ENCODE measurements around the gene AP2A1. TPM values are rescaled to one million over a fixed set of nuclear protein-coding genes. Genes with fewer than 3 reads are reported as not detected.

The AP2A1 gene
- total and polyA plus RNA-seq, 3 donors from 2014 or later, result 226 to 358 (median 301) TPM

DNA sequence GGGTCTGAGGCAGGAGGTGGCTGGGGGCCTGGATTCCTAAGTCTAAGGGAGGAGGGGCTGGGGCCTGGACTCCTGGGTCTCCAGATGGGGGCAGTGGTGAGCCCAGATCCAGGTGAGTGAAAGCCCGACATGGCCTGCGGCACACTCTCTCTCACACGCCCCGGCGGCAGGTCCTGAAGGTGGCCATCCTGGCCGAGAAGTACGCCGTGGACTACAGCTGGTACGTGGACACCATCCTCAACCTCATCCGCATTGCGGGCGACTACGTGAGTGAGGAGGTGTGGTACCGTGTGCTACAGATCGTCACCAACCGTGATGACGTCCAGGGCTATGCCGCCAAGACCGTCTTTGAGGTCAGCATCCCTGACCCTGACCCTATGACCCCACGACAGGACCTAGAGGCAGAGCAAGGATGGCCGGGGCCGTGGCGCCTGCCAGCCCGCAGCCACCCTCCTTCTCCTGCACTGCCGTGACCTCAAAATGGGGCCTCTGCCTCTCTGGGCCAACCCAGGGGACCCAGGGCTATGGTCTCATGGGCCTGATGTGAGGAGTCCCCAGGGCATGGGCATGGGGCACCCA lies 33.1 kb downstream of the AP2A1 start:
- DNase-seq, result no peak
- Histone ChIP-seq H3K9me3 (no peaks in the 10 kb centered on the region), H3K27me3 (no peaks in the 10 kb centered on the region), H3K36me3 (ENCODE audit: low read depth, missing control alignments) (no peaks in the 10 kb centered on the region), H3K27ac (no peak overlapping the region), H3K4me3 (no peak overlapping the region), H3K4me1 (peaks cover 18% of the 10 kb centered on the region)
- TF ChIP-seq CTCF (IDR thresholded peaks at IDR 0.05) (no peak), POLR2A (IDR thresholded peaks at IDR 0.05) (no peak)
- 93 to 95% methylated on average over 7 to 25 of the region's 25 CpGs for WGBS, 2 donors
- intact Hi-C loops (cut with DNase I; ENCODE audit: low total_unique reads), result no loop called here

- DNase-seq, result no peak
- H3K27me3 ChIP-seq, result no peaks in the 10 kb centered on the region
- H3K36me3 ChIP-seq (ENCODE audit: low read depth, missing control alignments), result no peaks in the 10 kb centered on the region
- TF ChIP-seq POLR2A (IDR thresholded peaks at IDR 0.05) (no peak), CTCF (IDR thresholded peaks at IDR 0.05) (no peak)
- no peak overlapping the region for H3K4me3 ChIP-seq
- peaks cover 18% of the 10 kb centered on the region for H3K4me1 ChIP-seq
- WGBS, 2 donors, result 92% methylated on average over 9 to 10 of the region's 10 CpGs
- H3K27ac ChIP-seq, result peak overlapping the region; percentile 75 to 77
- H3K9me3 ChIP-seq, result no peaks in the 10 kb centered on the region
- intact Hi-C loops (cut with DNase I; ENCODE audit: low total_unique reads), result no loop called here
These were observed 34.0 kb downstream of the AP2A1 start for GRCh38 chr19:49800771-49801170.

DNA sequence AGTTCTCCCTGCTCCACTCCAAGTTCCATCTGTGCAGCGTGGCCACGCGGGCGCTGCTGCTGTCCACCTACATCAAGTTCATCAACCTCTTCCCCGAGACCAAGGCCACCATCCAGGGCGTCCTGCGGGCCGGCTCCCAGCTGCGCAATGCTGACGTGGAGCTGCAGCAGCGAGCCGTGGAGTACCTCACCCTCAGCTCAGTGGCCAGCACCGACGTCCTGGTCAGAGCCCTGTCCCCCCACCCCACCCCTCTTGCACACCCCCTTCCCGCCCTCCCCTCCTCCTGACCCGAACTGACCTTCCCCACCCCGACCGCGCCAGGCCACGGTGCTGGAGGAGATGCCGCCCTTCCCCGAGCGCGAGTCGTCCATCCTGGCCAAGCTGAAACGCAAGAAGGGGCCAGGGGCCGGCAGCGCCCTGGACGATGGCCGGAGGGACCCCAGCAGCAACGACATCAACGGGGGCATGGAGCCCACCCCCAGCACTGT lies 34.6 kb downstream of the AP2A1 start:
- intact Hi-C loops (cut with DNase I; ENCODE audit: low total_unique reads), result no loop called here
- TF ChIP-seq POLR2A (IDR thresholded peaks at IDR 0.05) (no peak), CTCF (IDR thresholded peaks at IDR 0.05) (no peak)

DNA sequence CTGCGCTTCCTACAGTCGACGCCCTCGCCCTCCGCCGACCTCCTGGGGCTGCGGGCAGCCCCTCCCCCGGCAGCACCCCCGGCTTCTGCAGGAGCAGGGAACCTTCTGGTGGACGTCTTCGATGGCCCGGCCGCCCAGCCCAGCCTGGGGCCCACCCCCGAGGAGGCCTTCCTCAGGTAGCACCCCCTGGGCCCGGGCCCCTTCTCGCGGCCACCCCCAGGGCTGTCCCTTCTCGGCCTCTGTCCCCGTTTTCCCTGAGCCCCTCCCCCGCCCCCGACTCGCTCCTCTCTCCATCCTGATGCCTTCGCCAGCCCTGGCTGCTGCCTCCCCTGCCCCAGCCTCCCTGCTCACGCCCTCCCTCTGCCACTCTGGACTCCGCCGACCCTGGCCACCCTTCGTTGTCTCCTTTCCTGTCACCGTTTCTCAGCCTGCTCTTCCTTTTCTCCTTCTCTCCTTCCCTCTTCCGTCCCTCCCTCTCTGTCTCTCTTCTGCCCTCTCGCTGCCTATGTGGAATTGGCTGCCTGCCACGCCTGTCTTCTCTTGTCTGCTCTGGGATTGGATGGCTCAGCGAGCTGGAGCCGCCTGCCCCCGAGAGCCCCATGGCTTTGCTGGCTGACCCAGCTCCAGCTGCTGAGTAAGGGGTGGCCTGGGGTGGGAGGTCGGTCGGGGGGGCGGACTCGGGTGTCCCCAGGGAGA lies 35.3 kb downstream of the AP2A1 start:
- intact Hi-C loops (cut with DNase I; ENCODE audit: low total_unique reads), result no loop called here
- Histone ChIP-seq H3K27me3 (no peaks in the 10 kb centered on the region), H3K4me1 (peaks cover 18% of the 10 kb centered on the region), H3K9me3 (no peaks in the 10 kb centered on the region), H3K4me3 (peak overlapping the region; percentile 41 to 48), H3K36me3 (ENCODE audit: low read depth, missing control alignments) (no peaks in the 10 kb centered on the region), H3K27ac (peak overlapping the region; percentile 75 to 77)
- peak; percentile 97 for DNase-seq
- TF ChIP-seq POLR2A (IDR thresholded peaks at IDR 0.05) (no peak), CTCF (IDR thresholded peaks at IDR 0.05) (peak; percentile 22 to 42 (median 38))
- WGBS, 2 donors, result 19 to 21% methylated on average over 21 to 38 of the region's 38 CpGs

More for the DNA sequence above, 34.6 kb downstream of the AP2A1 start:
- Histone ChIP-seq H3K27ac (peak overlapping the region; percentile 75 to 77), H3K27me3 (no peaks in the 10 kb centered on the region), H3K4me1 (peaks cover 18% of the 10 kb centered on the region), H3K36me3 (ENCODE audit: low read depth, missing control alignments) (no peaks in the 10 kb centered on the region), H3K4me3 (peak overlapping the region; percentile 41 to 48), H3K9me3 (no peaks in the 10 kb centered on the region)
- DNase-seq, result no peak
- 24 to 35% methylated on average over 6 to 30 of the region's 32 CpGs for WGBS, 2 donors
